Measurements from ENCODE around the gene ZNF521. TPM values are rescaled to one million over a fixed set of nuclear protein-coding genes. Genes with fewer than 3 reads are reported as not detected.

ZNF521 gene
- total RNA-seq, 2 donors from 2014 or later, result 8.0 to 17.2 TPM

DNA sequence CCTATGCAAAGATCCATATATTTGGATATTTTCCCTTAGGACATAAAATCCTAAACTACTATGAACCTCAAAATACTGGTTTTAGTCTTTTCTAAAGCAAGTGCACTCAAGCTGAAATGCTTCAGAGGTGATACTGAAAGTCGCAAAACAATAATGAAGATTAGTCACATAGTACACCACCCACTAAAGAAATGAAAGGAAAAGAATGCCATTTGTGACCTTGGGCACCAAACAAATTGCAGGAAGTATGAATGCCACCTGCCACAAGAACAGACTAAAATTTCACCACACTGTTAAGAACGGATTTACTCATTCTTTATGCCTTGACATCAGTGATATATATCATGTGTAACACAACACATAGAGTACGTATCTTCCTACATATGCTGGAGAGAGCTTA lies 161.5 kb downstream of the ZNF521 start:
- DNase-seq (ENCODE audit: low spot score) (no peak), ATAC-seq (ENCODE audit: insufficient number of reproducible peaks, low FRiP score, low read depth) (no peak)
- no peaks in the 10 kb centered on the region for H3K9me3 ChIP-seq
- no peak overlapping the region for H3K27ac ChIP-seq
- H3K27me3 ChIP-seq (replicated peaks; ENCODE audit: insufficient read depth), result no peaks in the 10 kb centered on the region
- H3K4me1 ChIP-seq (ENCODE audit: control insufficient read depth in 1 of 2, low read depth in 2 of 2), result no peaks in the 10 kb centered on the region
- TF ChIP-seq, protein P1, sequence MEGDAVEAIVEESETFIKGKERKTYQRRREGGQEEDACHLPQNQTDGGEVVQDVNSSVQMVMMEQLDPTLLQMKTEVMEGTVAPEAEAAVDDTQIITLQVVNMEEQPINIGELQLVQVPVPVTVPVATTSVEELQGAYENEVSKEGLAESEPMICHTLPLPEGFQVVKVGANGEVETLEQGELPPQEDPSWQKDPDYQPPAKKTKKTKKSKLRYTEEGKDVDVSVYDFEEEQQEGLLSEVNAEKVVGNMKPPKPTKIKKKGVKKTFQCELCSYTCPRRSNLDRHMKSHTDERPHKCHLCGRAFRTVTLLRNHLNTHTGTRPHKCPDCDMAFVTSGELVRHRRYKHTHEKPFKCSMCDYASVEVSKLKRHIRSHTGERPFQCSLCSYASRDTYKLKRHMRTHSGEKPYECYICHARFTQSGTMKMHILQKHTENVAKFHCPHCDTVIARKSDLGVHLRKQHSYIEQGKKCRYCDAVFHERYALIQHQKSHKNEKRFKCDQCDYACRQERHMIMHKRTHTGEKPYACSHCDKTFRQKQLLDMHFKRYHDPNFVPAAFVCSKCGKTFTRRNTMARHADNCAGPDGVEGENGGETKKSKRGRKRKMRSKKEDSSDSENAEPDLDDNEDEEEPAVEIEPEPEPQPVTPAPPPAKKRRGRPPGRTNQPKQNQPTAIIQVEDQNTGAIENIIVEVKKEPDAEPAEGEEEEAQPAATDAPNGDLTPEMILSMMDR (IDR thresholded peaks at IDR 0.05), result no peak
- no peak overlapping the region for H3K4me3 ChIP-seq
- H3K36me3 ChIP-seq, result no peaks in the 10 kb centered on the region

DNA sequence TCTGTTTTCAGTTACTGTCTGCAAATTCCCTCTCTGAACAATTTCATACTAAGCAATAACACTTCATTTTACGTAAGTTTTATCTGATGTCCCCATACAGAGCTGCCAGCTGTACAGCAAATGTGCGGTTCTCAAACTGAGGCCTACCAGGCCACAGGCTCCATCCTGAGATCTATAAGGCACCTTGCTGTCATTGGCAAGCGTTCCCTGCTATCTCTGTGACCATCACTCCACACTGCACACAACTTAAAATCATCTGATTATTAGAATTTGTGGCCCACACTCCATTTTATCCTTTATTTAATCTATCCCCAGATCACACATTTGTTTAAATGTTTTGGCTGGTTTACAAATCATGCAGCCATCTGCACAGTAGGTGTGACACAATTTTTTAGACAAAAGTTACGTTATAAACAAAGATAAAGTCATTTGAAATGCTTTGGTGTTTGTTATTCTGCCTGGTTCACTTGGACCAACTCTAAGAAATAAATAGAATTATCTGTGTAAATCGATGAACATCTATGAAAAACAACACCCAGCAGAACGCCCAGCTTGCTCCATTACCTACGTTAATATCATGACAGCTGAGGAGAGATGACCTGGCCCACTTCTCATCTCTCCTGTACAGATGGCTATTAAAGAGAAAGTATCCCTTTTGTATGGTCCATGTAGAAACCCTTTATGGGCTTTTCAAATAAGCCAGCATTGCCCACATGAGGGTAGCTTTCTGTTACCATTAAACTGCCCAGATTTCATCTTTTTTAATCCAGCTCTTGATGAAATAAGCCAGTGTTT lies 162.4 kb downstream of the ZNF521 start:
- Histone ChIP-seq H3K36me3 (no peaks in the 10 kb centered on the region), H3K27me3 (replicated peaks; ENCODE audit: insufficient read depth) (no peaks in the 10 kb centered on the region), H3K4me3 (no peak overlapping the region), H3K27ac (no peak overlapping the region), H3K4me1 (ENCODE audit: control insufficient read depth in 1 of 2, low read depth in 2 of 2) (no peaks in the 10 kb centered on the region), H3K9me3 (no peaks in the 10 kb centered on the region)
- TF ChIP-seq, protein P1 (IDR thresholded peaks at IDR 0.05), result no peak
- no peak for ATAC-seq (ENCODE audit: insufficient number of reproducible peaks, low FRiP score, low read depth)
- no peak for DNase-seq (ENCODE audit: low spot score)

DNA sequence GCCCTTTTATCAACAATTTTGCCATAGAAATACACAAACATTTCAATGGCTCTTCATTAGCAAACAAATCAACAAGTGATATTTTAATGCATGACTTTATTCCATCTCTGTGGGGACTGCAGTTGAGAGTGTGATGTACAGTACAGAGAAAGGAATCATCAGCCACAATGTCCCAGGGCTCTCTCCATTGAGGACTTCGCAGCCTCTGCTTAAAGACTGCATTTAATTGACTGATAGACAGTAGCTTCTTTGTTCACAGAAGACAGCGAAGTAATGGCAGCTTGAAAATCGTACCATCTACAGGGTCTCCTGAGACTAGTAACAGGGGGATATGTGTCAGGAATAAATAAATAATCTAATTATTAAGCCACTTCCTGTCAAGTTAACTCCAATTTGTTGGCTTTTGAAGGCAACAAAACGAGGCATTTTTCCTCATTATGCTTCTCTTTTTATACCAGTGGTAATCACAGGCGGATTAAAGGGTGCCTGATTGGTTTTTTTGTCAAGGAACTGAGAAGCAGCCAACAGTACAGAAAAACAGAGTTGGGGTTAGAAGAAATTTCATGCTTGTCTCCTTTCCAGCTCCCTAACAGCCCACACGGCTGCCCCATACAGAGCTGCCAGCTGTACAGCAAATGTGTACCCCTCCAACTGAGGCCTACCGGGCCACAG lies 164.3 kb downstream of the ZNF521 start:
- Histone ChIP-seq H3K4me3 (no peak overlapping the region), H3K9me3 (no peaks in the 10 kb centered on the region), H3K27ac (no peak overlapping the region), H3K4me1 (ENCODE audit: control insufficient read depth in 1 of 2, low read depth in 2 of 2) (no peaks in the 10 kb centered on the region), H3K36me3 (no peaks in the 10 kb centered on the region), H3K27me3 (replicated peaks; ENCODE audit: insufficient read depth) (no peaks in the 10 kb centered on the region)
- TF ChIP-seq, protein P1 (IDR thresholded peaks at IDR 0.05), result no peak
- DNase-seq (ENCODE audit: low spot score) (no peak), ATAC-seq (ENCODE audit: insufficient number of reproducible peaks, low FRiP score, low read depth) (no peak)

DNA sequence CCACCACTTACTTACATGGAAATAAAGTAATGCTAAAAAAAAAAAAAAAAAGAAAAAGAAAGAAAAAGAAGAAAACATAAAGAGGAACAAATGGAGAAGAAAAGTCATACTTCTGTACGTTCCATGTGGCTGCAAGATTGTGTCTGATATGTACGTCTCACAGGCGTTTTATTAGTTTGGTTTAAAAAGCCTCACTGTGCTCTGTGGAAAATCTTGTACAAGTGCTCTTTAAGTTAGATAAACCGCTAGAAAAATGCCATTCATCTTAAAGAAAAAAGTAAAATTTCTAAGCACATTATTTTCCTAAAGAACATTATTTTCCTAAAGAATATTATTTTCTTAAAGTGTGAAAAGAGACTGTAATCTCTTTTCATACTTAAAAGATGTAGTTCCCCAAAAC lies 165.1 kb downstream of the ZNF521 start:
- TF ChIP-seq, protein P1 (IDR thresholded peaks at IDR 0.05), result no peak
- DNase-seq (ENCODE audit: low spot score) (no peak), ATAC-seq (ENCODE audit: insufficient number of reproducible peaks, low FRiP score, low read depth) (no peak)
- Histone ChIP-seq H3K9me3 (no peaks in the 10 kb centered on the region), H3K4me1 (ENCODE audit: control insufficient read depth in 1 of 2, low read depth in 2 of 2) (no peaks in the 10 kb centered on the region), H3K27me3 (replicated peaks; ENCODE audit: insufficient read depth) (no peaks in the 10 kb centered on the region), H3K36me3 (no peaks in the 10 kb centered on the region), H3K4me3 (no peak overlapping the region), H3K27ac (no peak overlapping the region)

DNA sequence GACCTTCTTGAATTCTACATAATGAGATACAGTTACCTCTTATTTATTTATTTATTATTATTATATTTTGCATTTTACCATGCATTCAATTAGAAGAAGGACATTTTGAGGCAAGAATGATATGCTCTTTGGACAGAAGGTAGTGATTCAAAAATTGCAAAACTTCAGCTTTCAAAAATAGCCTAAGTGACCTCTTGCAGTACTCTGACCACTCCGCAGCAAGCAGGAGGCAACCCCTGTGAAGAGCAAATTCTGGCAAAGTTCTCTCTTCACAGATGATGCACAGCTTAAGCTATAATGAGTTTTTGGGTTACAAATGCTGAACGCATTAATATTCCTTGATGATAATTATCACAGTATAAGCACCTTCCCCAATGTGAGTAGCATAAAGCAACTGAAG lies 170.0 kb downstream of the ZNF521 start:
- TF ChIP-seq, protein P1 (IDR thresholded peaks at IDR 0.05), result no peak
- no peak overlapping the region for H3K27ac ChIP-seq
- DNase-seq (ENCODE audit: low spot score) (no peak), ATAC-seq (ENCODE audit: insufficient number of reproducible peaks, low FRiP score, low read depth) (no peak)
- no peaks in the 10 kb centered on the region for H3K27me3 ChIP-seq (replicated peaks; ENCODE audit: insufficient read depth)
- no peaks in the 10 kb centered on the region for H3K4me1 ChIP-seq (ENCODE audit: control insufficient read depth in 1 of 2, low read depth in 2 of 2)
- H3K36me3 ChIP-seq, result no peaks in the 10 kb centered on the region
- no peak overlapping the region for H3K4me3 ChIP-seq
- H3K9me3 ChIP-seq, result no peaks in the 10 kb centered on the region

Data from thoracic aorta (tissue), 2 donors.